EH (cell line): ENCODE results near the gene HPD.
"Not testable (repeated sequence)": the region's sequence is repeated elsewhere in the genome, so short reads cannot be mapped to it uniquely, and the experiment has no call there.

ENCODE experiments used
- DNase-seq: peaks from one replicate; pipeline ENCODE4 v3.0.0-alpha.2; 2015; ENCODE audit warnings: low read depth

HPD gene

DNA sequence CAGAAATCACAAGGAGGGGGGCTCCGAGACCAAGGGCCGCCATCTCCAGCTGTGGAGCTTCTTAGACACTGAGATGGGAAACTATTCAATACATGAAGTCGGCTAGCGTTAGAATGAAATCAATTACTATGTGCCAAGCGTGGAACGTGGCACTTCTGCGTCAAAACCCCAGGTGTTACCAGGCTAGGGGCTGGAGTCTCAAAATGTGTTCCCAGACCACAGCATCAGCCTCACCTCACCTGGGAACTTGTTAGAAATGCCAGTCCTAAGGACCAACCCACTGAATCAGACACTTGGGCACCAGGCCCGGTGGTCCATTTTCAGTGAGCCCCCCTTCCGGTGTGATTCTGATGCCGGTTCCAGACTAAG is 59.9 kb downstream of the HPD start:
- DNase-seq: no peak

DNA sequence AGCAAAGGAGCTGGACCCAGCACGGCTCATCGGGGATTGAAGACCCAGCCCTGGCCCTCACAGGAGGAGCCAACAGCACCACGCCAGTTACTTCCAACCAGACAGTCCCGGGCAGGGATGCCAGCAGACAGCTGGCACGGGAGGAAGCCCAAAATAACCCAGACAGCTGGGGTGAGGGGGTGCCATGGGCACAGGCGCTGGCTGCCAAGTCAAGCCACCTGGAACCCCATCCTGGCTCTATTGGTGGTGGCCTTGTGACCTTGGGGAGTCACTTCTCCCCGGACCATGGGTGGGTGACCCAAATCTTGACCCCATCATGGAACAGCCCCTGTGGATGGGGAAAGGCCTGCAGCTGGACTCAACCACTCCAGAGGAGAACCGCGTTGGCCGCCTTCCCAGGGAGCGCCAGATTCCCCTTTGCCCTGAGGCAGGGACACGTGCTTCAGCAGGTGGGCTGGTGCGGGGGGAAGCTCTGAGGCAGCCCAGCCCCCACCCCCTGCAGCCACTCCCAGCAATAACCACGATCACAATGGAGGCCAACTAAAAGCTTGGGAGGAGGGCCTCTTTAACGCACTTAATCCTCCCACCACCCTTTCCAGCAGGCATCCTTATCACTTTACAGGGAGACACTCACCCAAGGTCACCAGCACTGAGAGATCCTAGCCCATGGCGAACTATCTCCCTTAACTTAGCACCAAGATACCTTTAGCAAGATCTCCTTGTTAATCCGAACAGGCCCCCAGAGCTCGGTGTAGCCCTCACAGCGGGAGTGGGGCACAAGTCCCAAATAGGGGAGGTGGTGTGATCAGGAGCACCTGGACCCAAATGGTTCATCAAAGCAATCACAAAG is 60.5 kb downstream of the HPD start:
- DNase-seq: peak; percentile 53

- DNase-seq: peak; percentile 94
These were observed 61.6 kb downstream of the HPD start for GRCh38 chr12:121796855-121797751.

- DNase-seq: peak; percentile 83
These were observed 63.4 kb downstream of the HPD start for GRCh38 chr12:121795034-121795968.

DNA sequence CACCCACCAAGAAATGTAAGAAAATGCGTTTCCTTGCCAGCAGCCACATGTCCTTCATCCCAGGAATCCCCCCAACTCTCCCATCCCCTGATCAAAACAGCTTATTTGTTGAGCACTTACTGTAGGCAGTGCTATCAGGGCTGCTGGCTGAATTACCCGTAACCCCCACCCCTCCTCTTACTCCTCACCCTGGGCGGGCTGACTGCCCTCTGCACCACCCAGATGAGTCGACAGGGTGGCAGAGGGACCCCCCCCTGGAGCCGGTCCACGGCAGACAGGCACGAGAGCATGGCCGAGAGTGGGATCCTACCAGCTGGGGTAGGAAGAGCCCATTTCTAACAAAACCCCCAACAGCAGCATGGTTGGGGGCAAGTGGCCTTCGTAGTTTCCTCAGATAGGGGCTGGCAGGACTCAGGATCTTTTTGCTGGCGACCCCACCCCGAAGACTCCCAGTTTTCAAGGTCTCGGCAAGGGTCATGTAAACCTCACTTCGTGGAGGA is 64.1 kb downstream of the HPD start:
- no peak for DNase-seq

DNA sequence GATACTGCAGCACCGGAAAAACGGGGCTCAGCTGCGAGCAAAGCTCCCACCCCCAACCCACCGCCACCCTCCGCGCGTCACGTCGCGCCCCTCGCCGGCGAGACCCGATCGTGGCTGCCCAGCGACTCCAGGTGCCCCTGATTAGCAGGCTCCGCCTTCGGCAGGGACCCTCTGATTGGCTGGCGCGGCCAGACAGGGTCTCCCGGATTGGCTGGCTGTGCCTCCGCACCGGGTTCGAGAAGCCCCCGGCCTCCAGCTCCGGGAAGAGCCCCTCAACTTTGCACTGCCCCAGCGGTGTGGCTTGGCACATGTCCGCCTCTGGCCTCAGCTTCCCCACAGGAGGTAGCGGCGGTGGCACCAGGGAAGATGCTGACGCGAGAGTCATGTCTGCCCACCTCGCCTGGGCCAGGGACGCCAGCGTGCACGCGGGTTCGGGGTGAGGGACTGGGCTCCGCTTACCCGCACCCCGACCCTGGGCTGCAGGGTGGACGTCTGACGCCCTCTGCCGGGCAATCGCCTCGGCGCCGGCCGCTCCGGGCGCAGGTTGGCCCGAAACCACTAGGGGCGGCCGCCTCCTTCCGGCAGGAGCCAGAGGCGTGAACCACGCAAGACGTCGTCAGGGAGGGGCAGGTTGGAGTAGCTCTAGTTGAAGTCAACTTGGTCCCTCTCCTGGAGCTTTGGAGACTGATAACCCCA is 64.7 kb downstream of the HPD start:
- DNase-seq: peak; percentile 90

GRCh38 chr12:121793440-121793837 is 65.2 kb downstream of the HPD start, which contains the start of gene RHOF:
RHOF (minus strand) TSS chr12:121793688; CDS start chr12:121793633, 55 bp downstream.
- peak; percentile 39 for DNase-seq

DNA sequence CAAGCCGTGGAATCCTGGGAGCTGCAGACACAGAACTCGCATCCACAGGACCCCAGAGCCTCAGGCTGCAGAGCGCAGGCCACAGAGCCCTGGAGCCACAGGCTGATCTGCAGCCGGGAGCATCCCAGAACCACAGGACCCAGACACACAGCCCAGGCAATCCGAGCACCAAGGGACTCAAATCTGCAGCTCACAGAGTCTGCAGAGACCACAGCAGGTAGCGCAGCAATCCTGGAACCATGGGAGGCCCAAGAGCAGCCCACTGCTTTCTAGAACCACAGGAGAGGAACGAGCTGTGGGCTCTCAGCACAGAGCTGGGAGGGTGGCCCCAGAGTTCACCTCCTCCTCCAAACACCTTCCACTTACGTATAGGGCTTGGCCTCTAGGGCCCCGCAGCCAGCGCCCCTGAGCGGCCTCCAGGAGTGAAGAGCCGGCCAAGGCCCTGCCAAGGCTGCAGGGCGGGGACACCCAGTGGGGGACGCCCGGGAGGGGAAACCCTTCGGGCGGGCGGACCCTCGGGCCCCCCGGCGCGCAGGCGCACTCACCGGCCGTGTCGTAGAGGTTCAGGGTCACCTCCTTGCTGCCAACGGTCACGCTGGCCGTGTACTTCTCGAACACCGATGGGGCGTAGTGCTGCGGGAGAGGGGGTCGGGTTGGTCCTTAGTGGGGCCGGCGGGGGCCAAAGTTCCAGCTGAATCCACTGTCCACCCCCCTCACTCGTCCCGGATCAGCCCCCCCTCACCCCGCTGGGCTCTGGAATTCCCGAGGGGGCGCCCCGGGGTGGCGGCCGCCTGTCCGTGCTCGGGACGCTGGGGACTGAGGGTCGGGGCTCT is 65.8 kb downstream of the HPD start:
- DNase-seq: no peak

DNA sequence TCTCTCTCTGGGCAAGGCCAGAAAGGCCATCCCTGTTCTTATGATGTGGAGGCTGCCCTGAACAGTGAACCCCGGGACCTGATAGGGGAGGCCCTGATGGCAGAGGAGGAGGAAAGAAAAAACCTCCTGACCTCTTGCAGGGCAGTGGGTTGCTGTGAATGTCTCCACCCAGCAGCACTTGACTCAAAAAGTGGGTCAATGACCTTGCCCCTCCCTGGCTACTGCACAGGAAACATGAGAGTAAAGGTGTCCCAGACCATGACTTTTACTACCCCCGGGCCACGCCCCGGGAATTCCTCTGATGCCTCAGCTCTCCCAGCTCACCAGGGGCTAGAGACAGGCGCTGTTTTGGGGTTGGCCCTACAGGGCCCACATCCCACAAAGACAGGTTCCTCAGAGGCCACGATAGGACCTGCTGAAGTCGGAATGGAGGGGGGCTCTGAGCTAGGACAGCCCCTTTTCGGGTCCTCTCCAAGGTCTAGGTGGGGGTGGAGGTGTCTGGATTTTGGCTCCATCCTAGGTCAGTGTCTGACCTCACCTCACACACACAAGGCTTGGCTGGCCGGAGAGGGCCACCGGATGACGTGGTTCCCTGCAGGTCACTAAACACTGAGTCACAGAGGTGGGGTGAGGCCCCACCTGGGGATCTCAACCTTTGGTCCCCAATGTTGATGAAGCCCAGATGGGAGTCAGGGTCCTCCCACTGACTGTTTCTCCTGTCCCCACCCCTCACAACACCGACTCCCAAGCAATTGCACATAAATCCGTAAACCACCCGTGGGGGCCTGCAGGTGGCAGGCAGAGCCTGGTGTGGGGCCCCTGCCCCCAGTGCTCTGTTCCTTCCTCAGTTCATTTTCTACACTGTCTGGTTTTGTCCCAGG is 66.7 kb downstream of the HPD start:
- no peak for DNase-seq

GRCh38 chr12:121790785-121791184 is 67.9 kb downstream of the HPD start:
- not testable (repeated sequence) for DNase-seq

GRCh38 chr12:121789800-121790728 is 68.6 kb downstream of the HPD start:
- DNase-seq: peak; percentile 35
